ENCODE measurements around the gene SNTG2. TPM values are rescaled to one million over a fixed set of nuclear protein-coding genes. Genes with fewer than 3 reads are reported as not detected.

SNTG2 gene
- total and polyA plus RNA-seq, 4 donors = not detected

DNA sequence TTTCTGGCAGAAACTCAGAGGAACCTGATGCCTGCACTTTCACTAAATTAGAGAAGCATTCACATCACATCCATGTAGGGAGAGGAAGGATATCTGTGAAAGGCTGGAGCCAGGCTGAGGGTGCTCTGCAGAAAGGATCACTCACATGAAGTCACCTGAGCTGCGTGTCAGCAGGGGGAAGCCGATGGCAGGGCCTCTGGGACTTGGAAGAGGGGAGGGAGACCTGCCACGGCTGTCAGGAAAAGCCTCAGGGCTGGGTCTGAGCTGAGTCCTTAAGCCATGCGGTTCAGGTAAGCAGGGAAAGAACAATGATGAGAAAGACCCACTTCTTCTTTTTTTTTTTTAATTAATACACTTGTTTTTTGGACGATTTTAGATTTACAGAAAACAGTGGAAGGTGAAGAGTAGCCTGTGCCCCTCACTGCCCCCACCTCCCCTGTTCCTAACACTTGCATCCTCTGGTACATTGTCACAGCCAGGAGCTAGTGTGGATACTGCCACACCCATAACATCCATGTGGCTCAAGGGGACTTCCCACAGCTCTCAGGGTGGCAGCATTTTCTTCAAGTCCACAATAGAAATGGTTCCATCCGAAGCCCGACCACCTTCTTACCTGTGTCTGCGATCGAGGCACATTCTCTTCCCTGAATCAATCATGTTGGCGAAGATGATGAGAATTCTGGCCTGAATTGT, 306.1 kb downstream of the SNTG2 start:
- 64% methylated on average over 10 of the region's 10 CpGs for WGBS
- Histone ChIP-seq H3K9me3 (ENCODE audit: control insufficient read depth in 4 of 4, low read length in 3 of 4) (no peaks in the 10 kb centered on the region), H3K4me1 (ENCODE audit: control insufficient read depth in 4 of 4, insufficient read depth in 4 of 4, low read length in 3 of 4) (no peaks in the 10 kb centered on the region), H3K27me3 (ENCODE audit: control insufficient read depth in 4 of 4, insufficient read depth in 4 of 4, low read length in 3 of 4) (peaks cover 0 to 10% (median 0%) of the 10 kb centered on the region in 4 donors), H3K36me3 (ENCODE audit: control insufficient read depth in 4 of 4, insufficient read depth in 3 of 4, low read depth in 1 of 4, low read length in 3 of 4) (no peaks in the 10 kb centered on the region), H3K27ac (ENCODE audit: low read depth in 1 of 2, low read length in 2 of 2) (no peak overlapping the region), H3K9ac (ENCODE audit: low read depth in 1 of 2, low read length in 2 of 2) (no peak overlapping the region), H3K4me3 (ENCODE audit: low read depth in 1 of 3, low read length in 3 of 3) (no peak overlapping the region)
- TF ChIP-seq YY1 (IDR thresholded peaks at IDR 0.05) (no peak), RXRA (IDR thresholded peaks at IDR 0.05) (no peak), FOXA2 (IDR thresholded peaks at IDR 0.05) (no peak), TAF1 (conservative IDR thresholded peaks at IDR 0.05) (no peak), JUND (IDR thresholded peaks at IDR 0.05) (no peak), EGR1 (IDR thresholded peaks at IDR 0.05; ENCODE audit: low read depth in 2 of 2) (no peak), GABPA (IDR thresholded peaks at IDR 0.05 in 1 of 2, conservative IDR thresholded peaks at IDR 0.05 in 1 of 2) (no peak), HNF4A (conservative IDR thresholded peaks at IDR 0.05) (no peak), NR2F2 (IDR thresholded peaks at IDR 0.05) (no peak), SP1 (IDR thresholded peaks at IDR 0.05) (no peak), RAD21 (IDR thresholded peaks at IDR 0.05) (no peak)
- TF ChIP-seq, protein P1, sequence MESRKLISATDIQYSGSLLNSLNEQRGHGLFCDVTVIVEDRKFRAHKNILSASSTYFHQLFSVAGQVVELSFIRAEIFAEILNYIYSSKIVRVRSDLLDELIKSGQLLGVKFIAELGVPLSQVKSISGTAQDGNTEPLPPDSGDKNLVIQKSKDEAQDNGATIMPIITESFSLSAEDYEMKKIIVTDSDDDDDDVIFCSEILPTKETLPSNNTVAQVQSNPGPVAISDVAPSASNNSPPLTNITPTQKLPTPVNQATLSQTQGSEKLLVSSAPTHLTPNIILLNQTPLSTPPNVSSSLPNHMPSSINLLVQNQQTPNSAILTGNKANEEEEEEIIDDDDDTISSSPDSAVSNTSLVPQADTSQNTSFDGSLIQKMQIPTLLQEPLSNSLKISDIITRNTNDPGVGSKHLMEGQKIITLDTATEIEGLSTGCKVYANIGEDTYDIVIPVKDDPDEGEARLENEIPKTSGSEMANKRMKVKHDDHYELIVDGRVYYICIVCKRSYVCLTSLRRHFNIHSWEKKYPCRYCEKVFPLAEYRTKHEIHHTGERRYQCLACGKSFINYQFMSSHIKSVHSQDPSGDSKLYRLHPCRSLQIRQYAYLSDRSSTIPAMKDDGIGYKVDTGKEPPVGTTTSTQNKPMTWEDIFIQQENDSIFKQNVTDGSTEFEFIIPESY (IDR thresholded peaks at IDR 0.05) = no peak
- TF ChIP-seq, protein P2, sequence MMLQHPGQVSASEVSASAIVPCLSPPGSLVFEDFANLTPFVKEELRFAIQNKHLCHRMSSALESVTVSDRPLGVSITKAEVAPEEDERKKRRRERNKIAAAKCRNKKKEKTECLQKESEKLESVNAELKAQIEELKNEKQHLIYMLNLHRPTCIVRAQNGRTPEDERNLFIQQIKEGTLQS (IDR thresholded peaks at IDR 0.05) = no peak
- TF ChIP-seq, protein P3, sequence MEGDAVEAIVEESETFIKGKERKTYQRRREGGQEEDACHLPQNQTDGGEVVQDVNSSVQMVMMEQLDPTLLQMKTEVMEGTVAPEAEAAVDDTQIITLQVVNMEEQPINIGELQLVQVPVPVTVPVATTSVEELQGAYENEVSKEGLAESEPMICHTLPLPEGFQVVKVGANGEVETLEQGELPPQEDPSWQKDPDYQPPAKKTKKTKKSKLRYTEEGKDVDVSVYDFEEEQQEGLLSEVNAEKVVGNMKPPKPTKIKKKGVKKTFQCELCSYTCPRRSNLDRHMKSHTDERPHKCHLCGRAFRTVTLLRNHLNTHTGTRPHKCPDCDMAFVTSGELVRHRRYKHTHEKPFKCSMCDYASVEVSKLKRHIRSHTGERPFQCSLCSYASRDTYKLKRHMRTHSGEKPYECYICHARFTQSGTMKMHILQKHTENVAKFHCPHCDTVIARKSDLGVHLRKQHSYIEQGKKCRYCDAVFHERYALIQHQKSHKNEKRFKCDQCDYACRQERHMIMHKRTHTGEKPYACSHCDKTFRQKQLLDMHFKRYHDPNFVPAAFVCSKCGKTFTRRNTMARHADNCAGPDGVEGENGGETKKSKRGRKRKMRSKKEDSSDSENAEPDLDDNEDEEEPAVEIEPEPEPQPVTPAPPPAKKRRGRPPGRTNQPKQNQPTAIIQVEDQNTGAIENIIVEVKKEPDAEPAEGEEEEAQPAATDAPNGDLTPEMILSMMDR (IDR thresholded peaks at IDR 0.05; ENCODE audit: low read depth, low read length, missing input control) = no peak
- TF ChIP-seq, protein P4, sequence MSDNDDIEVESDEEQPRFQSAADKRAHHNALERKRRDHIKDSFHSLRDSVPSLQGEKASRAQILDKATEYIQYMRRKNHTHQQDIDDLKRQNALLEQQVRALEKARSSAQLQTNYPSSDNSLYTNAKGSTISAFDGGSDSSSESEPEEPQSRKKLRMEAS (IDR thresholded peaks at IDR 0.05) = no peak
- no peak for DNase-seq (ENCODE audit: low spot score)

GRCh38 chr2:1257334-1257733, 306.7 kb downstream of the SNTG2 start:
- peaks cover 0 to 9% (median 0%) of the 10 kb centered on the region in 4 donors for H3K27me3 ChIP-seq (ENCODE audit: control insufficient read depth in 4 of 4, insufficient read depth in 4 of 4, low read length in 3 of 4)
- 74% methylated on average over 11 of the region's 11 CpGs for WGBS
- TF ChIP-seq, protein P2 (IDR thresholded peaks at IDR 0.05) = no peak
- TF ChIP-seq HNF4G (IDR thresholded peaks at IDR 0.05) = no peak
- TF ChIP-seq, protein P3 (IDR thresholded peaks at IDR 0.05; ENCODE audit: low read depth, low read length, missing input control) = no peak
- no peak for TF ChIP-seq SP1 (IDR thresholded peaks at IDR 0.05)
- no peak for TF ChIP-seq HNF4A (conservative IDR thresholded peaks at IDR 0.05)
- no peak for TF ChIP-seq FOXA2 (IDR thresholded peaks at IDR 0.05)
- TF ChIP-seq FOXA1 (IDR thresholded peaks at IDR 0.05) = no peak
- TF ChIP-seq EGR1 (IDR thresholded peaks at IDR 0.05; ENCODE audit: low read depth in 2 of 2) = no peak
- no peak for TF ChIP-seq YY1 (IDR thresholded peaks at IDR 0.05)
- TF ChIP-seq RAD21 (IDR thresholded peaks at IDR 0.05) = no peak
- TF ChIP-seq REST (IDR thresholded peaks at IDR 0.05) = no peak
- TF ChIP-seq, protein P1 (IDR thresholded peaks at IDR 0.05) = no peak
- no peak for TF ChIP-seq NR2F2 (IDR thresholded peaks at IDR 0.05)
- no peak for TF ChIP-seq JUND (IDR thresholded peaks at IDR 0.05)

More at GRCh38 chr2:1257334-1257733, 306.7 kb downstream of the SNTG2 start:
- Histone ChIP-seq H3K4me3 (ENCODE audit: low read depth in 1 of 3, low read length in 3 of 3) (no peak overlapping the region), H3K27ac (ENCODE audit: low read depth in 1 of 2, low read length in 2 of 2) (no peak overlapping the region), H3K4me1 (ENCODE audit: control insufficient read depth in 4 of 4, insufficient read depth in 4 of 4, low read length in 3 of 4) (no peaks in the 10 kb centered on the region), H3K9me3 (ENCODE audit: control insufficient read depth in 4 of 4, low read length in 3 of 4) (no peaks in the 10 kb centered on the region), H3K9ac (ENCODE audit: low read depth in 1 of 2, low read length in 2 of 2) (no peak overlapping the region), H3K36me3 (ENCODE audit: control insufficient read depth in 4 of 4, insufficient read depth in 3 of 4, low read depth in 1 of 4, low read length in 3 of 4) (no peaks in the 10 kb centered on the region)
- DNase-seq (ENCODE audit: low spot score) = no peak
